A673 (cell line): ENCODE data around the gene TTPAL. TPM values are rescaled to one million over a fixed set of nuclear protein-coding genes. Genes with fewer than 3 reads are reported as not detected.

Experiments
- BruUV-seq: library from RNA; stranded (reverse); fragments of 400-500 nt; replicated peaks from 2 replicates; lab custom pipeline; 2021; lab: Mats Ljungman, UMichigan
- CTCF ChIA-PET: fragments of 300-600 bp; sonication (Branson Sonifier 250); formaldehyde crosslinking; loops from one replicate; lab custom pipeline; 2022; ENCODE audit warnings: antibody characterized with exemption; lab: Charles Lee
- POLR2A ChIA-PET: fragments of 300-600 bp; sonication (Branson Sonifier 250); formaldehyde crosslinking; loops from one replicate; lab custom pipeline; 2022; ENCODE audit warnings: antibody characterized with exemption; ENCODE audit not compliant: low non-redundant PET; lab: Charles Lee
- DNase-seq: peaks from one replicate; pipeline ENCODE4 v3.0.0-alpha.2; 2015; ENCODE audit warnings: low spot score
- H3K27ac ChIP-seq: fragments of 200-600 bp; sonication (generic); 2 replicates; pipeline ENCODE4 v1.5.1; 2016; ENCODE audit warnings: mixed run types, low read depth, mild to moderate bottlenecking, mixed read lengths, antibody characterized with exemption, low read length; ENCODE audit not compliant: poor library complexity, severe bottlenecking
- H3K27me3 ChIP-seq: fragments of 200-600 bp; sonication (generic); replicated peaks from 2 replicates; pipeline ENCODE4 v1.6.1; 2017; ENCODE audit warnings: mixed run types, low read depth, mild to moderate bottlenecking, mixed read lengths, antibody characterized with exemption, low read length; ENCODE audit not compliant: insufficient read depth, poor library complexity
- H3K36me3 ChIP-seq: fragments of 200-600 bp; sonication (generic); 2 replicates; pipeline ENCODE4 v1.6.1; 2016; ENCODE audit warnings: mixed run types, mild to moderate bottlenecking, mixed read lengths, antibody characterized with exemption, low read length; ENCODE audit not compliant: insufficient read depth, poor library complexity, severe bottlenecking
- H3K4me1 ChIP-seq: fragments of 200-600 bp; sonication (generic); 2 replicates; pipeline ENCODE4 v1.6.1; 2017; ENCODE audit warnings: mixed run types, mild to moderate bottlenecking, mixed read lengths, antibody characterized with exemption, low read length; ENCODE audit not compliant: insufficient read depth, poor library complexity, severe bottlenecking
- H3K4me3 ChIP-seq: fragments of 200-600 bp; sonication (generic); 2 replicates; pipeline ENCODE4 v1.5.1; 2016; ENCODE audit warnings: low read depth, mixed run types, mild to moderate bottlenecking, mixed read lengths, low read length; ENCODE audit not compliant: poor library complexity, severe bottlenecking
- H3K9me3 ChIP-seq: fragments of 200-600 bp; sonication (generic); 2 replicates; pipeline ENCODE4 v1.6.1; 2016; ENCODE audit warnings: mixed run types, low read depth, mild to moderate bottlenecking, mixed read lengths, antibody characterized with exemption, low read length; ENCODE audit not compliant: poor library complexity, severe bottlenecking
- EZH2 ChIP-seq: fragments of 200-600 bp; sonication (generic); IDR thresholded peaks from 2 replicates; pipeline ENCODE4 v1.6.1; 2017; ENCODE audit warnings: borderline replicate concordance, low read depth, mild to moderate bottlenecking, mixed read lengths, antibody characterized with exemption, low read length; ENCODE audit not compliant: poor library complexity, severe bottlenecking
- intact Hi-C: fragments of 100-400 bp; cut with micrococcal nuclease; formaldehyde crosslinking; loops from one replicate; pipeline ENCODE4 v1.10.0; 2022; ENCODE audit not compliant: unreplicated experiment
- total RNA-seq: library from RNA; stranded (reverse); gene quantifications from 2 replicates; pipeline ENCODE4 v1.2.3, GENCODE V29; 2021
- TF ChIP-seq, protein P1 (sequence below): fragments of 300-800, 200-600 bp; sonication (generic); conservative IDR thresholded peaks from 2 replicates; pipeline ENCODE4 v1.5.1; 2017; ENCODE audit warnings: low read depth, mild to moderate bottlenecking, antibody characterized with exemption, low read length, moderate library complexity, mixed read lengths

The TTPAL gene
- total RNA-seq, 1 experiment from 2014 or later = 14.6 TPM

DNA sequence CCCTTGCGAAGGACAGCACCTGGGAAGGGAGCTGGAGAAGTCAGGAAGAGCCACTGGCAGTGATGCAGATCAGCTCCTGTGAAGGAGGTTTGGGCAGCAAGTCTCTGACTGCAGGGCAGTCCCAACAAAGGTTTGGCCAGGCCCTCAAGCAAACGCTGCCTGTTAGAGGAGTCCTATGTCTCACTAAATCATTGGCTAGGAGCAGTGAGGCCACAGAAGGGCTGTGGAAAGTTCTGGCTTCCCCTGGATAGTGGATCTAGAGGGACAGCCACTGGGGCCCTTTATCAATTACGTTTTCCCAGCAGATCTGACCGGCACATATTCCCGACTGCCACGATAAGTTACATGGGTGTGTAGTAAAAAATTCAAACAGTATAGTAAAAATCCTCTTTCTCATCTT lies 2.5 kb downstream of the TTPAL start:
- CTCF ChIA-PET = no interaction called here
- no TSS peak for BruUV-seq
- Histone ChIP-seq H3K4me3 (no peak overlapping the region), H3K36me3 (no peaks in the 10 kb centered on the region), H3K27me3 (no peaks in the 10 kb centered on the region), H3K4me1 (no peaks in the 10 kb centered on the region), H3K27ac (no peak overlapping the region), H3K9me3 (no peaks in the 10 kb centered on the region)
- POLR2A ChIA-PET = interaction anchor here (0.7 kb wide), 1 partner anchor 1263 kb away, joined by 3 read pairs; no protein-coding TSS in a partner anchor
- TF ChIP-seq EZH2 = no peak
- TF ChIP-seq, protein P1, sequence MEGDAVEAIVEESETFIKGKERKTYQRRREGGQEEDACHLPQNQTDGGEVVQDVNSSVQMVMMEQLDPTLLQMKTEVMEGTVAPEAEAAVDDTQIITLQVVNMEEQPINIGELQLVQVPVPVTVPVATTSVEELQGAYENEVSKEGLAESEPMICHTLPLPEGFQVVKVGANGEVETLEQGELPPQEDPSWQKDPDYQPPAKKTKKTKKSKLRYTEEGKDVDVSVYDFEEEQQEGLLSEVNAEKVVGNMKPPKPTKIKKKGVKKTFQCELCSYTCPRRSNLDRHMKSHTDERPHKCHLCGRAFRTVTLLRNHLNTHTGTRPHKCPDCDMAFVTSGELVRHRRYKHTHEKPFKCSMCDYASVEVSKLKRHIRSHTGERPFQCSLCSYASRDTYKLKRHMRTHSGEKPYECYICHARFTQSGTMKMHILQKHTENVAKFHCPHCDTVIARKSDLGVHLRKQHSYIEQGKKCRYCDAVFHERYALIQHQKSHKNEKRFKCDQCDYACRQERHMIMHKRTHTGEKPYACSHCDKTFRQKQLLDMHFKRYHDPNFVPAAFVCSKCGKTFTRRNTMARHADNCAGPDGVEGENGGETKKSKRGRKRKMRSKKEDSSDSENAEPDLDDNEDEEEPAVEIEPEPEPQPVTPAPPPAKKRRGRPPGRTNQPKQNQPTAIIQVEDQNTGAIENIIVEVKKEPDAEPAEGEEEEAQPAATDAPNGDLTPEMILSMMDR = no peak
- DNase-seq = no peak
- intact Hi-C loops = no loop called here

DNA sequence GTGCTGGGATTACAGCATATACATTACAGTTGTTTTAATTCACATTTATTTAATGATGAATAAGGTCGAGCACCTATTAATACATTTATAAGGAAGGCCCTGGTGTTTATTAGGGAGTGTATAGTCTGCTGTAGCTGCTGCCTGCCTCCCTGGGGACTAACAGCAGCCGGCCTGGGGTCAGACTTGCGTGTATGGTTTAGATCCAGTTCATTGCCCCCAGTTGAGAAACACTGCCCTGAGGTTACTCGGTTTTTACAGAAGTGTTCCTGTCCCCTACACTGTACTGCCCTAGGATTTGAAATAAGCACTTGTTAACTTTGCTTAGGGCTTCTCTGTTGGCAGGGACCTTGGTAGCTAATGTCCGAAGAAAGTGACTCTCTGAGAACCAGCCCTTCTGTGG lies 4.0 kb downstream of the TTPAL start:
- BruUV-seq = no TSS peak
- Histone ChIP-seq H3K27ac (no peak overlapping the region), H3K27me3 (no peaks in the 10 kb centered on the region), H3K4me1 (no peaks in the 10 kb centered on the region), H3K4me3 (no peak overlapping the region), H3K36me3 (peaks cover 4% of the 10 kb centered on the region), H3K9me3 (no peaks in the 10 kb centered on the region)
- intact Hi-C loops = no loop called here
- ChIA-PET CTCF (no interaction called here), POLR2A (no interaction called here)
- no peak for DNase-seq
- TF ChIP-seq, protein P1 = no peak
- TF ChIP-seq EZH2 = no peak

DNA sequence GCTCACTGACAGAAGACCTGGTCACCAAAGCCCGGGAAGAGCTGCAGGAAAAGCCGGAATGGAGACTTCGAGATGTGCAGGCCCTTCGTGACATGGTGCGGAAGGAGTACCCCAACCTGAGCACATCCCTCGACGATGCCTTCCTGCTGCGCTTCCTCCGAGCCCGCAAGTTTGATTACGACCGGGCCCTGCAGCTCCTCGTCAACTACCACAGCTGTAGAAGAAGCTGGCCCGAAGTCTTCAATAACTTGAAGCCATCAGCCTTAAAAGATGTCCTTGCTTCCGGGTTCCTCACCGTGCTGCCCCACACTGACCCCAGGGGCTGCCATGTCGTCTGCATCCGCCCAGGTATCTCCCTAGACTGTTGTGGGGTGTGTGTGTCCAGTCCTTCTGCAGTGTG lies 4.4 kb downstream of the TTPAL start:
- Histone ChIP-seq H3K9me3 (no peaks in the 10 kb centered on the region), H3K4me3 (no peak overlapping the region), H3K27ac (no peak overlapping the region), H3K36me3 (peaks cover 5% of the 10 kb centered on the region), H3K4me1 (no peaks in the 10 kb centered on the region), H3K27me3 (no peaks in the 10 kb centered on the region)
- intact Hi-C loops = no loop called here
- POLR2A ChIA-PET = no interaction called here
- BruUV-seq = no TSS peak
- TF ChIP-seq, protein P1 = no peak
- TF ChIP-seq EZH2 = no peak
- no peak for DNase-seq
- CTCF ChIA-PET = no interaction called here
